ENCODE measurements around the gene NOVA1.

Gene NOVA1

GRCh38 chr14:26443654-26444053 lies 154.2 kb downstream of the NOVA1 start:
- DNase-seq, result no peak

- no peak for DNase-seq
These were observed 168.6 kb downstream of the NOVA1 start for GRCh38 chr14:26429205-26429604.

- DNase-seq, result no peak
These were observed 170.7 kb downstream of the NOVA1 start for GRCh38 chr14:26427097-26427496.

GRCh38 chr14:26424537-26424936 lies 173.3 kb downstream of the NOVA1 start:
- no peak for DNase-seq

GRCh38 chr14:26415618-26416123 lies 182.2 kb downstream of the NOVA1 start:
- DNase-seq, result no peak

DNA sequence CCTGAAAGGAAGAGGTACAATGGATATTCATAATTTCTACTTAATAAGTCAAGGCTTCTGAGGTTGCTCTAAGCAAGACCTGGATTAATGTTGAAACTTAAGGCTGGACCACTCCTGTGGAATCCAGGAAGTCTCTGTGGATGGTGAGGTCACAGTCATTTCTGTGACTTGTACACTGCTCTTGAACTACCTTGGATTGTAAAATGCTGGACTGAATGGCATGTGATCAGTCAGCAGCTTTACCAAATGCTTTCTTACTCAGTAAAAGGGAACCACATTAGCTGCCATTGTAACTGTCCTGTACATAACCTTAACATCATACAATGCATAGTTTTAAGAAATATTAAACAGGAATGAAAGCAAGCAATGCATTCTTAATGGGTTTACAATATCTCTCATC lies 182.9 kb downstream of the NOVA1 start:
- DNase-seq, result no peak

- DNase-seq, result no peak
These were observed 183.7 kb downstream of the NOVA1 start for GRCh38 chr14:26414103-26414502.

DNA sequence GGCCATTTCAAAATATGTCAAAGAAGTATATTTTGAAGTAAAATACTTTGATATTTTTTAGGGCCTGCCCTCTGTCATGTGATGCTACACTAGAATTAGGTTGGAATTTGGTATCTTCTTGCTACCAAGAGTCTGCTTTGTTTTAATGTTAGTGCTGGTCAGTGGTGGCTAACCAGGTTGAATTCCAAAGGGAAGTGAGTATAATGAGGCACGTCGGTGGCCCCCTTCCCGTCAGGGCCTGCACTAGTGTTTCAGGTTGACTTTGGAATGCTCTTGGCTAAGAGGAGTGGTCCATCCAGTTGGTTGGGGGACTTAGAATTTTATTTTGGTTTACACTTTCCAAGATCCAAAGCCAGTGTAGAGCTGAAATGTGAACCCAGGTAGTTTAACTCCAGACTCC lies 185.4 kb downstream of the NOVA1 start:
- DNase-seq, result no peak

GRCh38 chr14:26410189-26410685 lies 187.6 kb downstream of the NOVA1 start:
- no peak for DNase-seq

DNA sequence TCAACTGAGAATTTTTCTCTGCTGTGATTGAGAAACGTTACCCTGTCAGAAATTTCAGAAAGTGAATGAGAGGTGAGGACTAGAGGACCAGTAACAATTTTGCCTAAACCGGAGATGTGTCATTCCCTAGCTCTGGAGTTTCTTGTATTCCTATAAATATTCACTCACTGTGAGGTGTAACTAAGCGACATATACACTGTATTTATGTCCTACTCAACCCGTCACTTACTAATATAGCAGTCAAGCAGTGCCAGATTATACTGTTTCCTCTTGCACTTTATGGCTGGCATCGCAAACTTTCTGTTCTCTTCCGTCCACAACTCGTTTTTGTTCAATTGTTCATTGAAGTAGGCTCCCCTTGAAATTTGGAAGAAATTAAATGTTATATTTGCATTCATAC lies 192.9 kb downstream of the NOVA1 start:
- DNase-seq, result no peak

- DNase-seq, result no peak
These were observed 194.1 kb downstream of the NOVA1 start for GRCh38 chr14:26403760-26404159.

DNA sequence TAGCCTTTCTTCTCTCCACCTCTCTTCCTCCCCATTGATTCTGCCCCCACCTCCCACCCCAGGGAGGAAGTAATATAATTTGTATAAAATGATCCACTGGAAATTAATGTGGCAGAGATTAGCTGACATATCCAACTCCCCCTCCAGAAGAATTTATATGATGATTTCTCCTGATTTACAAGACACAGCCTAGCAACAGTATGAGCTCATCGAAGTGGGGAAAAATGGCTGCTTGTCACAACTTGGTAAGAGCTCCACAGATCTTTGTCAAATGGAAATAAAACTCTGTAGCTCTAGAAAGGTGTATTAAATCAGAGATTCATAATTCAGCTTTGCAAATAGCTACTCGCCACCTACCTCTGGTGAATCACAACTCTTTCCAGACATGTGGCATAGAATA lies 195.7 kb downstream of the NOVA1 start:
- no peak for DNase-seq

- DNase-seq, result no peak
These were observed 196.5 kb downstream of the NOVA1 start for GRCh38 chr14:26401179-26401968.

GRCh38 chr14:26400373-26400772 lies 197.5 kb downstream of the NOVA1 start:
- no peak for DNase-seq

DNA sequence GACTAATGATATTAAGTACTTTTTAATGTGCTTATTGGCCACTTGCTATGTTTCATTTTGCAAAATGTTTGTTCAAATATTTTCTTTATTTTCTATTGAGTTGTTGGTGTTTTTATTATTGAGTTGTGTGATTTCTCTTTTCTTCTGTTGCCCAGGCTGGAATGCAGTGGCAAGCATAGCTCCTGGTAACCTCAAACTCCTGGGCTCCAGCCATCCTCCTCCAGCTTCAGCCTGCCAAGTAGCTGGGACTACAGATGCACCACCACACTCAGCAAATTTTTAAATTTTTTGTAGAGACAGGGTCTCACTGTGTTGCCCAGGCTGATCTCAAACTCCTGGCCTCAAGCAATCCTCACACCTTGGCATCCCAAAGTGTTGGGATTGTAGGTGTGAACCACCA lies 199.2 kb downstream of the NOVA1 start:
- DNase-seq, result no peak
